Measurements from ENCODE around the gene IGFBP7. TPM values are rescaled to one million over a fixed set of nuclear protein-coding genes. Genes with fewer than 3 reads are reported as not detected.

IGFBP7 gene
- total and polyA plus RNA-seq, 10 of the 15 experiments (the other 5 are each of a cell fraction or from before 2014, with no cell fraction given) = 0.69 to 1.9 (median 1.4) TPM; not detected in 5

DNA sequence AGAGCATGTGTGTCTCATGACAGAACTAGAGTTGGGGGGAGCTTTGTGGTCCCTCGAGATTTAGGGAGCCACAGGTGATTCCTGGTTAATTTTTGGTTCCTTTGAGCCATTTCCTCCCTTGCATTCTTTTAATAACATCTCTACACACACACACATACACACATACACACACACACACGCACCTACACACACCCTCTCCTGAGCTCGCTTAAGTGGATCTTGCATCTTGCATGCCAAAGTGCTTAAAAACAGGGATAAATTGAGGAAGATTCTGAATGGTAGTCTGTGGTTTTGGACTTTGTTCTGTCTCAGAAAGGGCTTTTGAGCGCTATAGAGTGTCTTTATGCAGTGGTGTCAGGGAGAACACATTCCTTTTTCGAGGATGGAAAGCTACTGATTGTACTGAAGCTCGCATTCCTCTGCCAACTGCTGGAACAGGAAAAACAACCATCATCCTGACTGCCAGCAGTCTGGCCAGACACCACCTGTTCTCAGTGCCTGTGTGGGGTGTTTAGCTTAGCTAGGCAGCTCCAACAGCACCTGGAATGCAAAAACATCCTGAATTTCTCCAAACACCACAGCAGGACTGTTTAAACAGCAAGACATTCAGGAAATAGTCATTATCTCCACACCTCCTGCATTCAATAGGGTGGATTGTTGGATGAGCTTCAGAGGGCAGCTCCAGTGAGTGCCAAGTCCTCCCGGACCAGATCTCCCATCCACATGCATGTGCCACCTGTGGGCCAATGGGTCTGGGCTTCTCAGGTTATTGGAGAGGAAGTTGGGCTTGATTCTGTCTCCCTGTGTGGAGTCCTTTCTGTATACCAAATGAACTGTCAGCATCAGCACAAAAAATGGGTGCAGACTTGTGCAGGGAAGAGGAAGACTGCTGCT, 21.9 kb upstream of the IGFBP7 start:
- in situ Hi-C loops (cut with MboI) = no loop called here
- Histone ChIP-seq H3K4me1 (ENCODE audit: control insufficient read depth, insufficient read depth, low read length) (no peaks in the 10 kb centered on the region), H3K36me3 (ENCODE audit: control insufficient read depth in 2 of 2, insufficient read depth in 2 of 2, low read length in 1 of 2) (no peaks in the 10 kb centered on the region), H2AFZ (ENCODE audit: control insufficient read depth, low read depth, low read length) (no peak overlapping the region), H3K4me3 (no peak overlapping the region), H3K9ac (ENCODE audit: control insufficient read depth, insufficient read depth, low read length) (no peak overlapping the region), H3K4me2 (ENCODE audit: control insufficient read depth, insufficient read depth) (no peak overlapping the region), H4K20me1 (ENCODE audit: control insufficient read depth, insufficient read depth) (no peaks in the 10 kb centered on the region), H3K79me2 (ENCODE audit: control insufficient read depth, insufficient read depth, low read length) (no peaks in the 10 kb centered on the region), H3K27ac (ENCODE audit: control insufficient read depth, insufficient read depth) (no peak overlapping the region), H3K9me3 (replicated peaks; ENCODE audit: control insufficient read depth, insufficient read depth, low read length) (no peaks in the 10 kb centered on the region; the same call in 2 of the 3 replicates), H3K27me3 (replicated peaks in 1 of 2; ENCODE audit: control insufficient read depth in 2 of 2, insufficient read depth in 2 of 2, low read length in 1 of 2) (no peaks in the 10 kb centered on the region; a peak in 2 of 4 replicates)
- intact Hi-C loops (cut with micrococcal nuclease; ENCODE audit: unreplicated experiment) = no loop called here
- RAD21 ChIA-PET (ENCODE audit: unreplicated experiment) = no interaction called here
- BruUV-seq (replicated peaks) = no TSS peak
- POLR2A ChIA-PET = no interaction called here
- TF ChIP-seq RAD21 (IDR thresholded peaks at IDR 0.05; ENCODE audit: insufficient read depth, low read depth, low read length) (no peak), FOXM1 (IDR thresholded peaks at IDR 0.05; ENCODE audit: low read depth, low read length) (no peak), ESRRA (IDR thresholded peaks at IDR 0.05; ENCODE audit: low read length) (no peak), LARP7 (IDR thresholded peaks at IDR 0.05) (no peak), SIN3A (IDR thresholded peaks at IDR 0.05; ENCODE audit: low read depth, low read length) (no peak), GATAD2B (conservative IDR thresholded peaks at IDR 0.05; ENCODE audit: low read depth) (no peak), POLR2AphosphoS2 (IDR thresholded peaks at IDR 0.05; ENCODE audit: low read depth, low read length) (no peak), POLR2A (IDR thresholded peaks at IDR 0.05; ENCODE audit: low read depth, low read length) (no peak), MXI1 (IDR thresholded peaks at IDR 0.05; ENCODE audit: low read depth, low read length) (no peak), STAT1 (conservative IDR thresholded peaks at IDR 0.05) (no peak), SMC3 (IDR thresholded peaks at IDR 0.05; ENCODE audit: borderline replicate concordance, low read length) (no peak), CHD2 (IDR thresholded peaks at IDR 0.05; ENCODE audit: borderline replicate concordance, low read depth, low read length) (no peak), BMI1 (IDR thresholded peaks at IDR 0.05; ENCODE audit: borderline replicate concordance) (no peak)
- TF ChIP-seq, protein P1, sequence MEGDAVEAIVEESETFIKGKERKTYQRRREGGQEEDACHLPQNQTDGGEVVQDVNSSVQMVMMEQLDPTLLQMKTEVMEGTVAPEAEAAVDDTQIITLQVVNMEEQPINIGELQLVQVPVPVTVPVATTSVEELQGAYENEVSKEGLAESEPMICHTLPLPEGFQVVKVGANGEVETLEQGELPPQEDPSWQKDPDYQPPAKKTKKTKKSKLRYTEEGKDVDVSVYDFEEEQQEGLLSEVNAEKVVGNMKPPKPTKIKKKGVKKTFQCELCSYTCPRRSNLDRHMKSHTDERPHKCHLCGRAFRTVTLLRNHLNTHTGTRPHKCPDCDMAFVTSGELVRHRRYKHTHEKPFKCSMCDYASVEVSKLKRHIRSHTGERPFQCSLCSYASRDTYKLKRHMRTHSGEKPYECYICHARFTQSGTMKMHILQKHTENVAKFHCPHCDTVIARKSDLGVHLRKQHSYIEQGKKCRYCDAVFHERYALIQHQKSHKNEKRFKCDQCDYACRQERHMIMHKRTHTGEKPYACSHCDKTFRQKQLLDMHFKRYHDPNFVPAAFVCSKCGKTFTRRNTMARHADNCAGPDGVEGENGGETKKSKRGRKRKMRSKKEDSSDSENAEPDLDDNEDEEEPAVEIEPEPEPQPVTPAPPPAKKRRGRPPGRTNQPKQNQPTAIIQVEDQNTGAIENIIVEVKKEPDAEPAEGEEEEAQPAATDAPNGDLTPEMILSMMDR (IDR thresholded peaks at IDR 0.05 in 2 of 3, conservative IDR thresholded peaks at IDR 0.05 in 1 of 3; ENCODE audit: control insufficient read depth in 2 of 3, extremely low read depth in 1 of 3, insufficient read depth in 1 of 3, low read depth in 3 of 3, low read length in 3 of 3) = no peak
- TF ChIP-seq, protein P2, sequence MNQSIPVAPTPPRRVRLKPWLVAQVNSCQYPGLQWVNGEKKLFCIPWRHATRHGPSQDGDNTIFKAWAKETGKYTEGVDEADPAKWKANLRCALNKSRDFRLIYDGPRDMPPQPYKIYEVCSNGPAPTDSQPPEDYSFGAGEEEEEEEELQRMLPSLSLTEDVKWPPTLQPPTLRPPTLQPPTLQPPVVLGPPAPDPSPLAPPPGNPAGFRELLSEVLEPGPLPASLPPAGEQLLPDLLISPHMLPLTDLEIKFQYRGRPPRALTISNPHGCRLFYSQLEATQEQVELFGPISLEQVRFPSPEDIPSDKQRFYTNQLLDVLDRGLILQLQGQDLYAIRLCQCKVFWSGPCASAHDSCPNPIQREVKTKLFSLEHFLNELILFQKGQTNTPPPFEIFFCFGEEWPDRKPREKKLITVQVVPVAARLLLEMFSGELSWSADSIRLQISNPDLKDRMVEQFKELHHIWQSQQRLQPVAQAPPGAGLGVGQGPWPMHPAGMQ (IDR thresholded peaks at IDR 0.05; ENCODE audit: borderline replicate concordance) = no peak
- TF ChIP-seq, protein P3, sequence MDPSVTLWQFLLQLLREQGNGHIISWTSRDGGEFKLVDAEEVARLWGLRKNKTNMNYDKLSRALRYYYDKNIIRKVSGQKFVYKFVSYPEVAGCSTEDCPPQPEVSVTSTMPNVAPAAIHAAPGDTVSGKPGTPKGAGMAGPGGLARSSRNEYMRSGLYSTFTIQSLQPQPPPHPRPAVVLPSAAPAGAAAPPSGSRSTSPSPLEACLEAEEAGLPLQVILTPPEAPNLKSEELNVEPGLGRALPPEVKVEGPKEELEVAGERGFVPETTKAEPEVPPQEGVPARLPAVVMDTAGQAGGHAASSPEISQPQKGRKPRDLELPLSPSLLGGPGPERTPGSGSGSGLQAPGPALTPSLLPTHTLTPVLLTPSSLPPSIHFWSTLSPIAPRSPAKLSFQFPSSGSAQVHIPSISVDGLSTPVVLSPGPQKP (IDR thresholded peaks at IDR 0.05; ENCODE audit: low read depth, low read length) = no peak
- TF ChIP-seq, protein P4, sequence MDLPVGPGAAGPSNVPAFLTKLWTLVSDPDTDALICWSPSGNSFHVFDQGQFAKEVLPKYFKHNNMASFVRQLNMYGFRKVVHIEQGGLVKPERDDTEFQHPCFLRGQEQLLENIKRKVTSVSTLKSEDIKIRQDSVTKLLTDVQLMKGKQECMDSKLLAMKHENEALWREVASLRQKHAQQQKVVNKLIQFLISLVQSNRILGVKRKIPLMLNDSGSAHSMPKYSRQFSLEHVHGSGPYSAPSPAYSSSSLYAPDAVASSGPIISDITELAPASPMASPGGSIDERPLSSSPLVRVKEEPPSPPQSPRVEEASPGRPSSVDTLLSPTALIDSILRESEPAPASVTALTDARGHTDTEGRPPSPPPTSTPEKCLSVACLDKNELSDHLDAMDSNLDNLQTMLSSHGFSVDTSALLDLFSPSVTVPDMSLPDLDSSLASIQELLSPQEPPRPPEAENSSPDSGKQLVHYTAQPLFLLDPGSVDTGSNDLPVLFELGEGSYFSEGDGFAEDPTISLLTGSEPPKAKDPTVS (IDR thresholded peaks at IDR 0.05; ENCODE audit: low read depth, low read length) = no peak
- WGBS (ENCODE audit: insufficient coverage, insufficient replicate concordance, low lambda C conversion rate, missing lambda C conversion rate) = 9% methylated on average over 7 of the region's 7 CpGs
- SMC1A ChIA-PET (ENCODE audit: uncharacterized antibody, unreplicated experiment) = no interaction called here
- CTCF ChIA-PET = interaction anchor here (1.2 to 1.5 kb wide), 2 partner anchors 24 to 32 kb away, joined by 4 read pairs; no protein-coding TSS in a partner anchor
- no peak for FAIRE-seq
- ATAC-seq = no peak
- DNase-seq (ENCODE audit: low read depth, low spot score) = no peak

Data from GM12878 (cell line).